Stimulated activated CD4-positive, alpha-beta T cell treated with anti-CD3 and anti-CD28 coated beads, Interleukin-4, amount 100 ng/mL, for 4 hours (primary cell): ENCODE measurements around the gene SLC16A13.
"Not testable (repeated sequence)": the region's sequence is repeated elsewhere in the genome, so short reads cannot be mapped to it uniquely, and the experiment has no call there.

Experiments used
- DNase-seq, 2 experiments: peaks; one replicate each; pipeline ENCODE4 v3.0.0-alpha.2; 2020

The SLC16A13 gene, protein sequence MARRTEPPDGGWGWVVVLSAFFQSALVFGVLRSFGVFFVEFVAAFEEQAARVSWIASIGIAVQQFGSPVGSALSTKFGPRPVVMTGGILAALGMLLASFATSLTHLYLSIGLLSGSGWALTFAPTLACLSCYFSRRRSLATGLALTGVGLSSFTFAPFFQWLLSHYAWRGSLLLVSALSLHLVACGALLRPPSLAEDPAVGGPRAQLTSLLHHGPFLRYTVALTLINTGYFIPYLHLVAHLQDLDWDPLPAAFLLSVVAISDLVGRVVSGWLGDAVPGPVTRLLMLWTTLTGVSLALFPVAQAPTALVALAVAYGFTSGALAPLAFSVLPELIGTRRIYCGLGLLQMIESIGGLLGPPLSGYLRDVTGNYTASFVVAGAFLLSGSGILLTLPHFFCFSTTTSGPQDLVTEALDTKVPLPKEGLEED

DNA sequence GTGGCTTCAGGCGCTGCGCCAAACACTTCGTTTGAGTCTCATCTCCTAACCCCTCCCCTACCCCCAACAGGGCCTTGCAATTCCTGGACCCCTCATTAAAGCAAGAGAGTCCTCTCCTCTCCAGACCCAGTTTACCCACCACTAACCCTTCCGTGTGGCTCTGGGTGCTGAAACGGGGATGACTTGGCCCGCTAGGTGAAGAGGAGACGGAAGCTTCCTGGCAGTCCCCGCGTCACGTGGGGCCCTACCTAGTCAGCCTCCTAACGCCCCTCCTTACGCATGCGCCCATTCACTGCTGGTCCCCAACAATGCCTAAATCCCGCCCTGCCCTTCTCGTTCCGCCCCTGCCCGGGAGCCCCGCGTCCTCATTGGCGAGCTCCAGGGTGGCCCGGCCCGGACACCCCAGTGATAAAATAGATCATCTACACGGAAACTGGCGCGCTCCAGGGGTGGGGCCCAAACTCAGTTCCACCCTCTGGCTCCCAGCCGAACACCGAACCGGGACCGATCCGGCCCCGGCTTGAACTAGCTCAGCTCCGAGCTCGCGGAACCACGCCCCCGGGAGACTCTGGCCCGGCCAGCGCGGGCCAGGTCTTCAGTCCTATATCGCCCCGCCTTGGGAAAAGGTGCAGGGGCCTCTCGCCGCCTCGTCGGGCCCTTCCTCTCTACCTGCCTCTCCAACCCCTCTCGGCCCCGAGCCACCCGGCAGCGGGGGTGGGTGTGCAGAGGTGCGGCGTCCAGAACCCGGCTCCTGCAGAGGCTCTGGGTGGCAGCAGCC lies at the start of gene SLC16A13:
TSS of gene SLC16A13 (plus strand) at position 425 of the 778 bp plus-strand sequence. CDS start 368 bp downstream, outside the sequence.
- peak; percentile 96 to 98 for DNase-seq

DNA sequence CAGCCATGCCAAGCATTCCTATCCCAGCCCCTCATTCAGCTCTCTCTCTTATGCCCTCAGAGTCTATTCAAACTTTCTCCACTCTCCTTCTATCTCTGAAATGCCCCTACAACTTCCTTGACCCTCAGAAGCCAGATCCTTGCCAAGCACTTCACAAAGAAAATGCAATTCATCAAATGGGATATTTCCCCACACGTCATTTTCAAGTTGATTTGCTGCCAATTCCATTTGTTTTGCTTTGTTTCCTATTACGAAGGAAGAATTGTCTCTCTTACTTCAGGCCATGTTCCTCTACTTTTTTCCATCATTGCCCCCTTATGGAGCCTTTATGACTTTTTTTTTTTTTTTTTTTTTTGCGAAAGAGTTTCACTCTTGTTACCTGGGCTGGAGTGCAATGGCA lies 49.1 kb upstream of the SLC16A13 start:
- DNase-seq: no peak

DNA sequence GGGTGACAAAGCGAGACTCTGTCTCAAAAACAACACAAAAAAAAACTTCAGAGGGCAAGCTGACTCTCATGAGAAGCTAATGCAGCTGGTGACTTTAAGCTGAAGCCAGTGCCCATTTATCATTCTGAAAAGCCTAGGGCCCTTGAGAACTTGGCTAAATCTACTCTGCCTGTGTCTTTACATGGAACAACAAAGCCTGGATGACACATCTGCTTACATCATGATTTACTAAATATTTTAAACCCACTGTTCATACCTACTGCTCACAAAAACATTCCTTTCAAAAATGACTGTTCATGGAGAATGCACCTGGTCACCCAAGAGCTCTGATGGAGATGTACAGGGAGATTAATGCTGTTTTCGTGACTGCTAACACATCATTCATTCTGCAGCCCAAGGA lies 46.0 kb upstream of the SLC16A13 start:
- no peak for DNase-seq

DNA sequence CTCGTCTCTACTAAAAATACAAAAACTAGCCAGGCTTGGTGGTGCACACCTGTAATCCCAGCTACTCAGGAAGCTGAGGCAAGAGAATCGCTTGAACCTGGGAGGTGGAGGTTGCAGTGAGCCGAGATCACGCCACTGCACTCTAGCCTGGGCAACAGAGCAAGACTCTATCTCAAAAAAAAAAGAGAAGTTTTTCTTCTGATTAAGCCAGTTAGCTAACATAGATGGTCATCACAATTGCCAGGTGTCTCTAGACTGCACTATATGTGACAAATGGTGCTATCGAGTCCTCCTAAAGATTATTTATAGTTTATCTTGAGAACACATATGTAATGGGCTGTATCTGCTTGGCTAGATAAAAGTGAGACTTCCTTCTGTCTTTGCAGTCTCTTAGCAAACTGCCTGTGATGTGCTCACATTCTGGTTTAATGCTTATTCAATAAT lies 42.2 kb upstream of the SLC16A13 start:
- DNase-seq: not testable (repeated sequence)

DNA sequence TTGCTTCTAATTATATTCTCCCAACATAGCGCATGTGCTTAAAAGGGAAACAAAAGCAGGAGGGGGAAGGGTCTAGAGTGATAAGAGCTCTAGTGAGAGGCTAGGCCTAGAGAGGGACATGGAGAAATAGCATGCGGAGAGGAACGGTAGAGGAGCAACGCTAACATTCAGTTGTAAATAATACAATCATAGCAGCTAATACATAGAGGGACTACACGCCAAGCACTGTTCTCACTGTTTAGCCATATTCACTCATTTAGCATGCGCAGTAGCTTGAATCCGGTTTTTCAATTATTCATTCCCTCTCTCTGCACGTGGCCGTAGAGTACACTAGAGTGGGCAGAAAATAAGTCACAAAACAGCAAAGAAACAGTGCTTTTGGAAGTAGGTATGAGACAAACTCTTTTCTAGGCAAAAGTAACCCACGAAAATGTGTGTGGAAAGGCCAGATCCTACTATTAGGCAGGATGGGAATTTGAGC lies 41.7 kb upstream of the SLC16A13 start:
- DNase-seq: no peak

DNA sequence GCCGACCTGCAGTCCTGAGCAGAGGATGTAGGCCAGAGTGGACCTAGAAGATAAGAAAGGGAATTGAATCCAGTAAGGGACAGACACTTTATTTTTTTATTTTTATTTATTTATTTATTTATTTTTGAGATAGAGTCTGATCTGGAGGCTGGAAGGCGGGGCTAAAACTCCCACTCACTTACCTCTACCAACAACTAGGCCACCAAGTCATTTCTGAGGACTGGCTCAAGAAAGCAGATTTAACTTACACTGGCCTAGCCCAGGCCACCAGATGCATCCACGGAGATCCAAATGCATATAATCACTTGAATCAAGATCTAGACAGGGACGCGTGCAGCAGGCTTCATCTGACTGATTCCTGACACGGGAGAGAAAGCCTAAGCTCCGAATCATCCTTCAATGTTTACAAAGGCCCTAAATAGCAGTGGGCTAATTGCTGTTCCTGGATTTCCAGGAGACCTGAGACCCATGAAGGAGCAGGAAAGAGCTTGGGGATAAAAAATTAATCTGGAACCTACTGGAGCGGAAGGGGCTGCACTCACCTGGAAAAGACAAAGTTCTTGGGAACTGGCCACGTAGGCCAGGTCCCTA lies 41.1 kb upstream of the SLC16A13 start:
- no peak for DNase-seq

DNA sequence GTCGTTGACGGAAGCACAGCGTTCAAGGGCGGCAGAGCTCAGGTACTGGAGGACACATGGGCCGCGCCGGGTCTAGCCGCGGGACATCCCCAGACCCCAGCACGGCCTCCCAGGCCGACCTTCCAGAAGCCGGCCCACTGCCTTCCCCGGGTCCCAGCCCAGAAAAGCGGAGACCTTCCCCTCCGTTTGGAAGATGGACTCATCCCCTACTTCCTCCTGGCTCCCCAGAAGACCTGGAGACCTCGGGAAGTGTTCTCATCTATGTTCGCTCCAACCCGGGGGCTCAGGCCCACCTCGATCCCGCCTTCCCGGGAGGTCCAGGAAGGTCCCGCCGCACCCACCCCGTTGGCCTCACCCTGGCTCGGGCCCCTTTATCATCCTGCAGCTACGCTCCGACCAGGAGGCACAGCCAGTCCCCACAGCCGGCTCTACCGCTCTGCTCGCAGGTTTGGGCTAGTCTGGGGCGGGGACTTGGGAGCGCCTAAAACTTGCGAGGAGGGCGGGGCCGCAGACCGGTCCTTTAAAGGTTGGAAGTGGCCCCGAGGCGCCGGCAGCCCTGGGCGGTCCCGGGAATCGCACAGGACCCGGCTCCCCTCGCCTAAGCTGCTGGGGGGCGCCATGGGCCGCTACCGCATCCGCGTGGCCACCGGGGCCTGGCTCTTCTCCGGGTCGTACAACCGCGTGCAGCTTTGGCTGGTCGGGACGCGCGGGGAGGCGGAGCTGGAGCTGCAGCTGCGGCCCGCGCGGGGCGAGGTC lies 40.1 kb upstream of the SLC16A13 start, which contains the start of gene ALOX12:
TSS of gene ALOX12 (plus strand) at position 550 of the 756 bp plus-strand sequence. CDS start at position 619, 69 bp downstream.
- no peak for DNase-seq

DNA sequence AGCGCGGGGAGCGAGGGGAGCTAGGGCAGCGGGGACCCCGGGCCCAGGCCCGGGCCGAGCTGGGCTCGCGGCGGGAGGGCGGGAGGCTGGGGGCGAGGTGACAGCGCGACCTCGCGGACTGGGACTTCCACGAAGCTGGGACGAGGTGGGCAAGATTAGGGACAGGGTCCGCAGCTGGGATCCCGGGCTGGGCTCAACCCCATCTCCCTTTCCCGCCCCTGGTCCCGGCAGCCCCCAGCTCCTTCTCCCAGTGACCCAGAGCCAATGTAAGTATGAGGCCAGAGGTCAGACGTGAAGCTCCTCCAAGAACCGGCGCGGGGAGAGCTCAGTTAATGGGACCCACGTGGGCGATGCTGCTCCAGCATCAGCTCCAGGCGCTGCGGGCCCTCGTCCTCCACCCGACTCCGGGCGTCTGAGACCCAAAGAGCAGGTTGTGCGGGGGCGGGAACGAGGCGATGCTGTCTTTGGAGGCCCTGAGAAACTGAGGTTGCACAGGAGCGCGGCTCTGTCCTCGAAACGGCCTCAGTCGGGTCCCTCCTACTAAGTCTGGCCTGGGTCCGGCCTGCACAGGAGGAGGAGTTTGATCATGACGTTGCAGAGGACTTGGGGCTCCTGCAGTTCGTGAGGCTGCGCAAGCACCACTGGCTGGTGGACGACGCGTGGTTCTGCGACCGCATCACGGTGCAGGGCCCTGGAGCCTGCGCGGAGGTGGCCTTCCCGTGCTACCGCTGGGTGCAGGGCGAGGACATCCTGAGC lies 39.4 kb upstream of the SLC16A13 start:
- no peak for DNase-seq

DNA sequence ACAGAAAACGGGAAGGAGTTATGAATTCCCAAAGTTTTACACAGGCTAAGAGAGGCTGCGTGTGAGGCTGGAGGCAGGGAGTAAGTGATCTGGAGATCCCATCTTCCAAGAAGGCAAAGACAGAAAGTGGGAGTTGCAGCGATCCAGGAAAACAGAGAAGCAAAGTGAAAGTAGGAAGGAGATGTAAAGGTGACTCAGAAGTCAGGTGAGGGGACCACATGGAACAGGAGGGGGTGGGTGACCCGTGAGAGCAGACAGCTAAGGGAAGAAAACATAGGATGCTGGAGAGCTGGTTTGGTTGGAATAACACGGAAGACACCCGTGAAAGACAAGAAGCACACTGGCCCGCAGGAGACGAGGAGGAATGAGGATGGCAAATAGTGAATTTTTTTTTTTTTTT lies 38.6 kb upstream of the SLC16A13 start:
- no peak for DNase-seq

DNA sequence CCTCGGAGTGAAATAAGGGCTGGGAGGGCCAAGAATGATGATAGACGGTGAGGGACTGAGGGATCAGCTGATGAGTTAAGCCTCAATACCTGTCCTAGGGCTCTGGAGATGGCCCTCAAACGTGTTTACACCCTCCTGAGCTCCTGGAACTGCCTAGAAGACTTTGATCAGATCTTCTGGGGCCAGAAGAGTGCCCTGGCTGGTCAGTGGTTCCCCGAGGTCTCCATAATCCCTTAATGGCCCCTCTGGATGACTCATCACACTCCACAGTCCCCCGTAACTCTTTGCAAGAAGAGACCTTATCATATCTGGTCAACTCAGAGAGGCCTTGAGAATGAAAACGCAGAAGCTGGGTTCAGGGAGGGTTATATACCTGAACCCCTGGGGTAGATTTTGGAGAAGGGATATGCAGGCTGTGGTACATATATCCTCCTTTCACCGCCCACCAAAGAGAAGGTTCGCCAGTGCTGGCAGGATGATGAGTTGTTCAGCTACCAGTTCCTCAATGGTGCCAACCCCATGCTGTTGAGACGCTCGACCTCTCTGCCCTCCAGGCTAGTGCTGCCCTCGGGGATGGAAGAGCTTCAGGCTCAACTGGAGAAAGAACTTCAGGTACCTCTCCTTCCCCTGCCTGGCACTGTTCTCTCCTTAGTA lies 36.8 kb upstream of the SLC16A13 start:
- no peak for DNase-seq

DNA sequence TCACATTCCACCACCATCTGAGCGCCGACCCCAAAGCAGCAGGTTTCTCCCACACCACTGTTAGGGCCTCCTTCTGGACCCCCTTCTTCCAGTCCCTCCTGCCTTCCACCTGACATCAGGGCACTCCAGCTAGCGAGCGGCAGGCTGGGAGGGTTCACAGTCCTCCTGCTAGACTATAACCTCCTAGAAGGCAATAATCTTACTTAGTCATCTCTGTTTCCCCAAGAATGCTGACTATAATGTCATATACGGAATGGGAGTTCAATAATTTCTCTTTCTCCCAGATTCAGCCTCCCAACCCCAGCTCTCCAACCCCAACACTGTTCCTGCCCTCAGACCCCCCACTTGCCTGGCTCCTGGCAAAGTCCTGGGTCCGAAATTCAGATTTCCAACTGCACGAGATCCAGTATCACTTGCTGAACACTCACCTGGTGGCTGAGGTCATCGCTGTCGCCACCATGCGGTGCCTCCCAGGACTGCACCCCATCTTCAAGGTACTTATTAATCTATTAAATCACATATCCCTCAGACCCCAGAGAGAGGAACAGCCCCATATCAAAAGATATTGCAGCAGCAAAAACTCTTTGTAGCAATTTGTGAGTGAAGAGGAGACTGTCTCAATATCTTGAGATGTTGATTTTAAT lies 34.4 kb upstream of the SLC16A13 start:
- DNase-seq: peak in 1 of 2 experiments; percentile 35

DNA sequence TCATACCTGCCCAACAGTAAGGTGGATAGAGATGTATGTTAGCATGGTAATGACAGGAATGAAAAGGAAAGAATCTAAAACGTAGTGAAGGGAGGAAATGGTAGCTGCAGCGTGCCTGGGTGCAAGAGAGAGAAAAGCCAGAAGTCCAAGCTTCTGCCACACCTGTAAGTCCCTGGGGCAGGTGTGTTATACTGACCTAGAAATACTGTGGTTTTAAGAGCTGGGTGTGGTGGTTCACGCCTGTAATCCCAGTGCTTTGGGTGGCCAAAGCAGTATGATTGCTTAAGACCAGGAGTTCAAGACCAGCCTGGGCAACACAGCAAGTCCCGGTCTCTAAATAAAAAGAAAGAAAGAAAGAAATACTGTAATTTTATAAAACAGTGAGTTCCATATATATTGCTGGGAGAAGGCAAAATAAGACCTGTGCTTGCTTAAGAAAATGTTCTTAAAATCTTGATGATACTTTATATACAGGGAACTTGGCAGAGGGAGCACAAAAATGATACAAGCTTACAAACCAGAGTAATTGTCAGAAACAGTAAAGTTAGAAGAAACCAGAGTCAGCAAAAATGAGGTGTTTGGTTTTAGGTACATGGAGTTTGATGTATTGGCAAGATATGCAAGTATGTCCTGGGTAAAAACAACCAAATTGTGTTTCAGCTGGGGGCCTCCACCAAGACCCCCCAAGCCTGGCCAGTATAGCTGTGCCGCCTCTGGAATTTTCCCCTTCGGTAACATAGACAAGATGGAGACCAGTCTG lies 33.3 kb upstream of the SLC16A13 start:
- no peak for DNase-seq

DNA sequence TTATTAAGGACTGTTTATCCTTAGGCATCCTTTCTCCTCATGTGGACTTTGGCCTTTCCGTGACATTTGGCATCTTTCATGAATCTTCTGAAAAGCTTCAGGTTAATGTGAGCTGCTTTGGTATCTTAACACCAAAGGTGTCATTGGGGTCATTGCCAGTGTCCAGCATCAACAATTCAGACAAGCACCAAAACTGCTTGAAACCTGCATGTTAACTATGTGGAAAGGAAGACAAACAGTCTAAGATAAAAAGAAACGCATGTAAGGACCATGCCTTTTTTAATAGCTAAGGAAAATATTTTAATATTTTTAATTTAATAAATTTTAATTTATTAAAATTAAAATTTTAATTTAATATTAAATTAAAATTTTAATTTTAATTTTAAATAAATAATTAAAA lies 32.1 kb upstream of the SLC16A13 start:
- DNase-seq: no peak

DNA sequence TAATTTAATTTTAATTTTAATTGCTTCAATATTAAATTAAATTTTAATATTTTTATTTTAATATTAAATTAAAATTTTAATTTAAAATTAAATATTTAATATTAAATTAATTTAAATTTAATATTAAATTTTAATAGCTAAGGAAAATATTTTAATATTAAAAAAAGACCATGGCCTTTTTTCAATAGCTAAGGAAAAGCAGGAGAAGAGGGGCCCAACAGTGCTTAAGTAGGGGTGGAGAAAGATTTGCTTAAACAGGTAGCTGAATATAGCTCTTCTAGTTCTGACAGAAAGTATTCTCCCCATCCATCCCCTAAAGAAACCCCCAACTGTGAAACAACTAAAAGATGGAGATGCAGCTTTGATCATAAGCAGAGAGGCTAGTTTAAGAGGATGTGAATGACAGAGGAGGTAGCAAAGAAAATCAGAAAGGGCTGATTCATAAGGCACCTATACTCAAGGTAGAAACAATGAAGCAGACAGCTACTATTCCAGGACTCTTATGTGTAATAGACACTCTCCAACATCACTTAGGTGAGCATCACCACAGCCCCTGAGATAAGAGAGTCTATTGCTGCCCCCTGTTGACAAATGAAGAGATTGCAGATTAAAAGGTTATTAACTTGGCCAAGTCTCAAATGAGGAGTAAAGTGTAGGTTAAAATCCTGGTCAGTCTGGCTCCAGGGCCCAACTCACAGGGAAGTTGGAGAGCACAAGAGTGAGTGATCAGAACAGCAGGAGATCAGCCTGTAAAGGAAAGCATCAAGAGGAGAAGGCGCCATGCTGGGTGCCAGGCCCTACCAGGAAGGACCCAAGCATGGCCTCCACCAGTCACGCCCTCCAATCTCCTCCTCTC lies 31.2 kb upstream of the SLC16A13 start:
- no peak for DNase-seq

DNA sequence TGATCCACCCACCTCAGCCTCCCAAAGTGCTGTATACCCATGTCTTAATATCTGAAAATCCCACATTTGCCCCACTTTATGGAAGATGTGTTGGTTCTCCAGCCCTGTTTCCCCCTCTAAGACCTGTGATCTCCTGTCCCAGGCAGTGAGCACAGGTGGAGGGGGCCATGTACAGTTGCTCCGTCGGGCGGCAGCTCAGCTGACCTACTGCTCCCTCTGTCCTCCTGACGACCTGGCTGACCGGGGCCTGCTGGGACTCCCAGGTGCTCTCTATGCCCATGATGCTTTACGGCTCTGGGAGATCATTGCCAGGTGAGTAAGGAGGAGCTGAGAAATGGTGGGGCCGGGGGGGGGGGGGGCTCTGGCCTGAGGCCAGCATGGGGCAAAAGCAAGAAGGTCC lies 30.1 kb upstream of the SLC16A13 start:
- no peak for DNase-seq

DNA sequence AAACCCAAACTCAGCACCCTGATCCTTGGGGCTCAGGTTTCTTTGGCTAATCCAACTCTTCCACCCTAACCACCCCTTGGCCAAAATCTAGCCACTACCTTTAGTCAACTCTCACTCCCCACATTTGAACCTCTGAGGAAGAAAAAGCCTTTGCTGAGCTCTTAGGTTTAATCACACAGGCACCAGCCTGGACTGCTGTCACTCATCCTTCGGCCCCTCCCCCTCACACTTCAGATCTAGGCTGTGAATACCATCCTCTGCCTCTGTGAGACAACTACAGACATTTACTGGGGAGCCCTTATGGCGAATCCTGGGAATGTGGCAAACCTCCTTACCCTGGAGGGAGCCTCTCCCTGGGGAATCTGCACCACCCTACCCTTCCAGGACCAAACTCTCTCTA lies 28.7 kb upstream of the SLC16A13 start:
- no peak for DNase-seq

DNA sequence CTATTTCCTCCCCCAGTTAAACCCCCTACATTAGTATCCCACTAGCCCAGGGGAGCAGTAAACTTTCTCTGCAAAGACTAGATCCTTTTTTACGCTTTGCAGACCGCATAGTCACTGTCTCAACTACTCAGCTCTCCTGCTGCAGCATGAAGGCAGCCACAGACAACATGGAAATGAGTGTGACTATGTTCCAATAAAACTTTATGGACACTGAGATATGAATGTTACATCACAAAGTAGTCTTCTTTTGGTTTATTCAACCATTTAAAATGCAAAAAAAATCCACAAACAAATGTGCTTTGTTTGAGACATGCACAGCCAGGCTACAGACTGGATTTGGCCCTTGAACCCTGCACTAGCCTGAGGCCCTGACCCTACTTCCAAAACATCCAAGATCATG lies 25.3 kb upstream of the SLC16A13 start:
- no peak for DNase-seq

DNA sequence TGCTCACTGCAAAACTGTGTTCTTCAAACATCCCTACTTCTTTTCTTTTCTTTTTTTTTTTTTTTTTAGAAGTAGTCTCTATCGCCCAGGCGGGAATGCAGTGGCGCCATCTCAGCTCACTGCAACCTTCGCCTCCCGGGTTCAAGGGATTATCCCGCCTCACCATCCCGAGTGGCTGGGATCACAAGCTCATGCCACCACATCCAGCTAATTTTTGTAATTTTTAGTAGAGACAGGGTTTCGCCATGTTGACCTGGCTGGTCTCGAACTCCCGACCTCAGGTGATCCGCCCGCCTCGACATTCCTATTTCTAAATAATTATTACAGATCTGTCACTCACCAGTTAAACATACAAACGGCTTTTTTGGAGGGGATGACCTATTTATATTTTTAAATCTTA lies 24.4 kb upstream of the SLC16A13 start:
- DNase-seq: no peak

DNA sequence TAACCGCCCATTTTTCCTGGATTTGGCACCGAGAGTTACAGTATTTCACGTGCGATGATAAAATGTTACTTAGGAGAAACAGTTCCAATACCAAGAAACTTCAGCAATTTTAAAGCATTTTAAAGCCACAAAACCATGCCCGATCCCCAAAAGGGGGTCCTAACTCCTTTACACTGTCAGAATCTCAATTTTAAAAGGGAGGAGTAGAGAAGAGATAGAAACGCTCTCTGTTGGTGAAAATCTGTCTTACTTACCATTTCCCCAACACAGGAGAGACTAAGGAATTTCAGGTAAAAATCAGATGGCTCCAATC lies 23.9 kb upstream of the SLC16A13 start:
- DNase-seq: no peak
